ENCODE measurements around the gene HIKESHI.

DNA sequence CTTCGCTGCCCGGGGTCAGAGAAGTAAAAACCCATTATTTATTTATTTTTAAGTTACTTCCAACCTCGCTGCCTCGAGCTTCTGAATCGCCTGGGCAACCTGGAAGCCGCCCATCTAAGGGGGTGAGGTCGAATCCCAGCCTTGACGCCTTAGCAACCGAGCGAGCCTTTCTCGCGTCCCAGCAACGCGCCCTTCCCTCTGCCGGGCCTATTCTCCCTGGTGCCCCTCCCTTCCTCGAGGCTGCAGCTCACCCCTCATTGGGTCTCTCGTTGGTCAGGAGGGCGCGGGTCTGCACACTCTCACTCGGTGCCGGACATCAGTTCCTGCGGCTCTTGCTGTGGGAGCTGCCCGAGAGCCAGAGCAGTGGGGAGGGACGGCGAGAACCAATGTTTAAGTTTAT, 72.5 kb downstream of the HIKESHI start, which contains the start of gene CCDC81:
- TF ChIP-seq POLR2A (IDR thresholded peaks at IDR 0.05) (no peak), POLR2AphosphoS5 (IDR thresholded peaks at IDR 0.05) (no peak)
- TF ChIP-seq, protein P1, sequence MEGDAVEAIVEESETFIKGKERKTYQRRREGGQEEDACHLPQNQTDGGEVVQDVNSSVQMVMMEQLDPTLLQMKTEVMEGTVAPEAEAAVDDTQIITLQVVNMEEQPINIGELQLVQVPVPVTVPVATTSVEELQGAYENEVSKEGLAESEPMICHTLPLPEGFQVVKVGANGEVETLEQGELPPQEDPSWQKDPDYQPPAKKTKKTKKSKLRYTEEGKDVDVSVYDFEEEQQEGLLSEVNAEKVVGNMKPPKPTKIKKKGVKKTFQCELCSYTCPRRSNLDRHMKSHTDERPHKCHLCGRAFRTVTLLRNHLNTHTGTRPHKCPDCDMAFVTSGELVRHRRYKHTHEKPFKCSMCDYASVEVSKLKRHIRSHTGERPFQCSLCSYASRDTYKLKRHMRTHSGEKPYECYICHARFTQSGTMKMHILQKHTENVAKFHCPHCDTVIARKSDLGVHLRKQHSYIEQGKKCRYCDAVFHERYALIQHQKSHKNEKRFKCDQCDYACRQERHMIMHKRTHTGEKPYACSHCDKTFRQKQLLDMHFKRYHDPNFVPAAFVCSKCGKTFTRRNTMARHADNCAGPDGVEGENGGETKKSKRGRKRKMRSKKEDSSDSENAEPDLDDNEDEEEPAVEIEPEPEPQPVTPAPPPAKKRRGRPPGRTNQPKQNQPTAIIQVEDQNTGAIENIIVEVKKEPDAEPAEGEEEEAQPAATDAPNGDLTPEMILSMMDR (IDR thresholded peaks at IDR 0.05 in 8 of 11, conservative IDR thresholded peaks at IDR 0.05 in 3 of 11) = no peak
